K562 (cell line): ENCODE results near the gene ERFL. TPM values are rescaled to one million over a fixed set of nuclear protein-coding genes. Genes with fewer than 3 reads are reported as not detected.

Experiments used
- ATF1 ChIP-seq, 2 experiments: fragments of 450-650 bp in 1 of 2; IDR thresholded peaks; 2 replicates each; pipeline ENCODE4 v1.6.1; 2016; ENCODE audit warnings: missing compliant biosample characterization in 1 of 2, missing genetic modification characterization in 1 of 2
- CBX3 ChIP-seq, 2 experiments: IDR thresholded peaks; 1 replicate in 1 of 2; 2 replicates in 1 of 2; pipeline ENCODE4 v1.6.1; 2012; ENCODE audit warnings: inconsistent platforms in 2 of 2, low read length in 2 of 2, borderline replicate concordance in 1 of 2, control low read depth in 1 of 2
- CHD1 ChIP-seq: fragments of 200-600 bp; sonication (generic); IDR thresholded peaks from one replicate; pipeline ENCODE4 v1.6.1; 2012; ENCODE audit warnings: mild to moderate bottlenecking, moderate library complexity, low read length, inconsistent platforms
- EGR1 ChIP-seq: fragments of 450-650 bp; conservative IDR thresholded peaks from 2 replicates; pipeline ENCODE4 v1.6.1; 2017; ENCODE audit warnings: mild to moderate bottlenecking
- ESRRA ChIP-seq: fragments of 450-650 bp; IDR thresholded peaks from 2 replicates; pipeline ENCODE4 v1.6.1; 2014; ENCODE audit warnings: low read depth, mild to moderate bottlenecking, moderate library complexity, borderline replicate concordance
- EZH2 ChIP-seq: IDR thresholded peaks from 2 replicates; pipeline ENCODE4 v1.6.1; 2012; ENCODE audit warnings: low read depth, mild to moderate bottlenecking, inconsistent platforms, low read length, borderline replicate concordance
- FIP1L1 ChIP-seq: fragments of 200-400 bp; formaldehyde crosslinking; IDR thresholded peaks from 2 replicates; pipeline ENCODE4 v1.6.1; 2018; ENCODE audit warnings: mild to moderate bottlenecking, low read depth, low read length; ENCODE audit not compliant: poor library complexity, severe bottlenecking
- HMG20A ChIP-seq: fragments of 450-650 bp; formaldehyde crosslinking; conservative IDR thresholded peaks from 2 replicates; pipeline ENCODE4 v1.4.0; 2020; ENCODE audit warnings: mild to moderate bottlenecking, mixed read lengths
- MEIS2 ChIP-seq: fragments of 450-650 bp; IDR thresholded peaks from 2 replicates; pipeline ENCODE4 v1.6.1; 2014; ENCODE audit warnings: mild to moderate bottlenecking; ENCODE audit not compliant: partially characterized antibody
- PTTG1 ChIP-seq: fragments of 450-650 bp; IDR thresholded peaks from 2 replicates; pipeline ENCODE4 v1.6.1; 2016; ENCODE audit warnings: low read depth, mild to moderate bottlenecking, missing genetic modification characterization, missing compliant biosample characterization
- RBM25 ChIP-seq: fragments of 200-400 bp; formaldehyde crosslinking; IDR thresholded peaks from 2 replicates; pipeline ENCODE4 v1.6.1; 2018; ENCODE audit warnings: low read length, low read depth, moderate library complexity; ENCODE audit not compliant: severe bottlenecking
- SAP30 ChIP-seq: fragments of 200-600 bp; sonication (generic); IDR thresholded peaks from 2 replicates; pipeline ENCODE4 v1.6.1; 2012; ENCODE audit warnings: borderline replicate concordance, low read depth, mild to moderate bottlenecking, moderate library complexity, low read length, control low read depth, inconsistent platforms; ENCODE audit not compliant: insufficient read depth, poor library complexity, severe bottlenecking
- SMAD1 ChIP-seq: fragments of 150-350 bp; IDR thresholded peaks from 2 replicates; pipeline ENCODE4 v1.6.1; 2014; ENCODE audit warnings: low read length, low read depth; ENCODE audit not compliant: partially characterized antibody
- TAF7 ChIP-seq: fragments of 450-650 bp; IDR thresholded peaks from 2 replicates; pipeline ENCODE4 v1.6.1; 2016; ENCODE audit warnings: missing genetic modification characterization, missing compliant biosample characterization
- XRCC3 ChIP-seq: fragments of 450-650 bp; IDR thresholded peaks from 2 replicates; pipeline ENCODE4 v1.6.1; 2017; ENCODE audit warnings: mild to moderate bottlenecking, moderate library complexity
- ZNF165 ChIP-seq: fragments of 250-450 bp; sonication (Bioruptor Pico); IDR thresholded peaks from 2 replicates; pipeline ENCODE4 v1.4.0; 2020; ENCODE audit warnings: borderline replicate concordance
- ZNF24 ChIP-seq: fragments of 450-650 bp; IDR thresholded peaks from 2 replicates; pipeline ENCODE4 v1.6.1; 2016
- ZNF77 ChIP-seq: fragments of 250-450 bp; sonication (Bioruptor Pico); IDR thresholded peaks from 2 replicates; pipeline ENCODE4 v1.5.0; 2020
- polyA plus RNA-seq, 8 experiments: library from polyadenylated mRNA; depleted of rRNA in 4 of 8; stranded (reverse) in 5 of 8; unstranded in 3 of 8; fragments of >200 nt; fragmentation: Nextera tagmentation in 2 of 8; fragmentation: Illumina TruSeq in 1 of 8; extraction: Ambion mirVana in 2 of 8; extraction: Trizol in 1 of 8; gene quantifications; 2 replicates each; pipeline versions ENCODE4 v1.2.1 to v1.2.3, GENCODE V29; 2011 to 2014; ENCODE audit warnings: inconsistent platforms in 1 of 8, missing spikeins in 1 of 8
- total RNA-seq, 7 experiments: library from RNA; depleted of rRNA in 6 of 7; stranded (reverse); fragments of >200 nt in 6 of 7; fragmentation: Illumina TruSeq in 2 of 7; extraction: Trizol in 2 of 7; gene quantifications; 2 replicates each; pipeline versions ENCODE4 v1.2.1 to v1.2.3, GENCODE V29; 2011 to 2021; ENCODE audit warnings: low replicate concordance in 1 of 7
- TF ChIP-seq, protein P1 (sequence below): sonication (generic); formaldehyde crosslinking; IDR thresholded peaks from 2 replicates; pipeline ENCODE4 v1.8.1; 2022; ENCODE audit warnings: missing genetic modification reagents
- TF ChIP-seq, protein P2 (sequence below): fragments of 200-800 bp; sonication (Bioruptor generic); IDR thresholded peaks from 2 replicates; pipeline ENCODE4 v1.6.1; 2016; ENCODE audit warnings: missing genetic modification characterization, missing compliant biosample characterization

The ERFL gene
- total and polyA plus RNA-seq, 9 of the 15 experiments (the other 6 are each of a cell fraction or from before 2014, with no cell fraction given) = 0.07 to 0.75 (median 0.32) TPM; not detected in 4

GRCh38 chr19:41859618-41860418 is 68.4 kb downstream of the ERFL start, which contains the start of gene RPS19 (continued):
- no peak for TF ChIP-seq PTTG1 (tag)
- peak; percentile 32 for TF ChIP-seq EGR1
- TF ChIP-seq, protein P1, sequence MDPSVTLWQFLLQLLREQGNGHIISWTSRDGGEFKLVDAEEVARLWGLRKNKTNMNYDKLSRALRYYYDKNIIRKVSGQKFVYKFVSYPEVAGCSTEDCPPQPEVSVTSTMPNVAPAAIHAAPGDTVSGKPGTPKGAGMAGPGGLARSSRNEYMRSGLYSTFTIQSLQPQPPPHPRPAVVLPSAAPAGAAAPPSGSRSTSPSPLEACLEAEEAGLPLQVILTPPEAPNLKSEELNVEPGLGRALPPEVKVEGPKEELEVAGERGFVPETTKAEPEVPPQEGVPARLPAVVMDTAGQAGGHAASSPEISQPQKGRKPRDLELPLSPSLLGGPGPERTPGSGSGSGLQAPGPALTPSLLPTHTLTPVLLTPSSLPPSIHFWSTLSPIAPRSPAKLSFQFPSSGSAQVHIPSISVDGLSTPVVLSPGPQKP (CRISPR knock-in tag) = no peak
- TF ChIP-seq SAP30 = peak; percentile 79
- TF ChIP-seq TAF7 (tag) = peak; percentile 89
- peak in 1 of 2 experiments; percentile 64; a peak in 2 of 3 replicates for TF ChIP-seq CBX3 (IDR thresholded peaks at IDR 0.05; ENCODE audit: borderline replicate concordance in 1 of 2, low read length in 2 of 2)
- no peak for TF ChIP-seq EZH2
- peak; percentile 74 for TF ChIP-seq FIP1L1
- TF ChIP-seq ATF1 (CRISPR knock-in tag; IDR thresholded peaks at IDR 0.05) = no peak
- peak; percentile 90 for TF ChIP-seq ATF1 (tag; IDR thresholded peaks at IDR 0.05)
- TF ChIP-seq CHD1 = peak; percentile 61
- no peak for TF ChIP-seq HMG20A (CRISPR knock-in tag)
- TF ChIP-seq ESRRA = peak; percentile 70; the same call in 1 of the 2 replicates
- TF ChIP-seq, protein P2, sequence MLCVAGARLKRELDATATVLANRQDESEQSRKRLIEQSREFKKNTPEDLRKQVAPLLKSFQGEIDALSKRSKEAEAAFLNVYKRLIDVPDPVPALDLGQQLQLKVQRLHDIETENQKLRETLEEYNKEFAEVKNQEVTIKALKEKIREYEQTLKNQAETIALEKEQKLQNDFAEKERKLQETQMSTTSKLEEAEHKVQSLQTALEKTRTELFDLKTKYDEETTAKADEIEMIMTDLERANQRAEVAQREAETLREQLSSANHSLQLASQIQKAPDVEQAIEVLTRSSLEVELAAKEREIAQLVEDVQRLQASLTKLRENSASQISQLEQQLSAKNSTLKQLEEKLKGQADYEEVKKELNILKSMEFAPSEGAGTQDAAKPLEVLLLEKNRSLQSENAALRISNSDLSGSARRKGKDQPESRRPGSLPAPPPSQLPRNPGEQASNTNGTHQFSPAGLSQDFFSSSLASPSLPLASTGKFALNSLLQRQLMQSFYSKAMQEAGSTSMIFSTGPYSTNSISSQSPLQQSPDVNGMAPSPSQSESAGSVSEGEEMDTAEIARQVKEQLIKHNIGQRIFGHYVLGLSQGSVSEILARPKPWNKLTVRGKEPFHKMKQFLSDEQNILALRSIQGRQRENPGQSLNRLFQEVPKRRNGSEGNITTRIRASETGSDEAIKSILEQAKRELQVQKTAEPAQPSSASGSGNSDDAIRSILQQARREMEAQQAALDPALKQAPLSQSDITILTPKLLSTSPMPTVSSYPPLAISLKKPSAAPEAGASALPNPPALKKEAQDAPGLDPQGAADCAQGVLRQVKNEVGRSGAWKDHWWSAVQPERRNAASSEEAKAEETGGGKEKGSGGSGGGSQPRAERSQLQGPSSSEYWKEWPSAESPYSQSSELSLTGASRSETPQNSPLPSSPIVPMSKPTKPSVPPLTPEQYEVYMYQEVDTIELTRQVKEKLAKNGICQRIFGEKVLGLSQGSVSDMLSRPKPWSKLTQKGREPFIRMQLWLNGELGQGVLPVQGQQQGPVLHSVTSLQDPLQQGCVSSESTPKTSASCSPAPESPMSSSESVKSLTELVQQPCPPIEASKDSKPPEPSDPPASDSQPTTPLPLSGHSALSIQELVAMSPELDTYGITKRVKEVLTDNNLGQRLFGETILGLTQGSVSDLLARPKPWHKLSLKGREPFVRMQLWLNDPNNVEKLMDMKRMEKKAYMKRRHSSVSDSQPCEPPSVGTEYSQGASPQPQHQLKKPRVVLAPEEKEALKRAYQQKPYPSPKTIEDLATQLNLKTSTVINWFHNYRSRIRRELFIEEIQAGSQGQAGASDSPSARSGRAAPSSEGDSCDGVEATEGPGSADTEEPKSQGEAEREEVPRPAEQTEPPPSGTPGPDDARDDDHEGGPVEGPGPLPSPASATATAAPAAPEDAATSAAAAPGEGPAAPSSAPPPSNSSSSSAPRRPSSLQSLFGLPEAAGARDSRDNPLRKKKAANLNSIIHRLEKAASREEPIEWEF (CRISPR knock-in tag) = no peak
- peak; percentile 29; the same call in 1 of the 2 replicates for TF ChIP-seq ZNF24
- peak; percentile 80 for TF ChIP-seq SMAD1
- TF ChIP-seq ZNF77 (CRISPR knock-in tag) = no peak
- no peak for TF ChIP-seq XRCC3
- TF ChIP-seq ZNF165 (CRISPR knock-in tag) = no peak
- peak; percentile 89 for TF ChIP-seq RBM25
- peak; percentile 54 for TF ChIP-seq MEIS2
